HFFc6 (cell line): ENCODE data around the gene EXOC6B. TPM values are rescaled to one million over a fixed set of nuclear protein-coding genes. Genes with fewer than 3 reads are reported as not detected.
"Not testable (repeated sequence)": the region's sequence is repeated elsewhere in the genome, so short reads cannot be mapped to it uniquely, and the experiment has no call there.

ENCODE experiments used
- DNase-seq: peaks from one replicate; pipeline ENCODE4 v3.0.0-alpha.2; 2018
- H3K27ac Mint-ChIP-seq: 2 replicates; pipeline ENCODE4 v1.8.0; 2020; ENCODE audit warnings: mild to moderate bottlenecking, mixed read lengths
- H3K27me3 Mint-ChIP-seq: 2 replicates; pipeline ENCODE4 v1.8.0; 2021; ENCODE audit warnings: mild to moderate bottlenecking, moderate library complexity, mixed read lengths; ENCODE audit not compliant: insufficient read depth
- H3K36me3 Mint-ChIP-seq: 2 replicates; pipeline ENCODE4 v1.8.0; 2021; ENCODE audit warnings: low read depth, mixed read lengths
- H3K4me1 Mint-ChIP-seq: 2 replicates; pipeline ENCODE4 v1.8.0; 2020; ENCODE audit warnings: low read depth, mixed read lengths
- H3K4me3 Mint-ChIP-seq: 2 replicates; pipeline ENCODE4 v1.8.0; 2020; ENCODE audit warnings: mild to moderate bottlenecking, moderate library complexity, mixed read lengths
- H3K9me3 Mint-ChIP-seq: 2 replicates; pipeline ENCODE4 v1.8.0; 2020; ENCODE audit warnings: mild to moderate bottlenecking, mixed read lengths
- total RNA-seq, 6 experiments: library from RNA; stranded (reverse); fragmentation: NEBNext Ultra II Directional; extraction: Animal tissue kit (Norgen Biotek cat#: 25700); gene quantifications; 2 replicates in 1 of 6; 3 replicates in 5 of 6; pipeline ENCODE4 v1.2.3, GENCODE V29; 2021
- TF ChIP-seq, protein P1 (sequence below): fragments of 200-600 bp; sonication (generic); IDR thresholded peaks from 2 replicates; pipeline ENCODE4 v1.5.0; 2021; ENCODE audit warnings: antibody characterized with exemption, mild to moderate bottlenecking

EXOC6B gene
- total RNA-seq, 6 experiments from 2014 or later = 24.8 to 33.0 (median 27.4) TPM

GRCh38 chr2:72555943-72556342 is 269.9 kb downstream of the EXOC6B start:
- Mint-ChIP-seq H3K27ac (no peak overlapping the region), H3K4me1 (peaks cover 7% of the 10 kb centered on the region), H3K36me3 (peaks cover 11% of the 10 kb centered on the region), H3K27me3 (peaks cover 1% of the 10 kb centered on the region; the same call in 1 of the 2 replicates), H3K4me3 (no peak overlapping the region), H3K9me3 (no peaks in the 10 kb centered on the region; the same call in 1 of the 2 replicates)
- no peak for DNase-seq
- TF ChIP-seq, protein P1, sequence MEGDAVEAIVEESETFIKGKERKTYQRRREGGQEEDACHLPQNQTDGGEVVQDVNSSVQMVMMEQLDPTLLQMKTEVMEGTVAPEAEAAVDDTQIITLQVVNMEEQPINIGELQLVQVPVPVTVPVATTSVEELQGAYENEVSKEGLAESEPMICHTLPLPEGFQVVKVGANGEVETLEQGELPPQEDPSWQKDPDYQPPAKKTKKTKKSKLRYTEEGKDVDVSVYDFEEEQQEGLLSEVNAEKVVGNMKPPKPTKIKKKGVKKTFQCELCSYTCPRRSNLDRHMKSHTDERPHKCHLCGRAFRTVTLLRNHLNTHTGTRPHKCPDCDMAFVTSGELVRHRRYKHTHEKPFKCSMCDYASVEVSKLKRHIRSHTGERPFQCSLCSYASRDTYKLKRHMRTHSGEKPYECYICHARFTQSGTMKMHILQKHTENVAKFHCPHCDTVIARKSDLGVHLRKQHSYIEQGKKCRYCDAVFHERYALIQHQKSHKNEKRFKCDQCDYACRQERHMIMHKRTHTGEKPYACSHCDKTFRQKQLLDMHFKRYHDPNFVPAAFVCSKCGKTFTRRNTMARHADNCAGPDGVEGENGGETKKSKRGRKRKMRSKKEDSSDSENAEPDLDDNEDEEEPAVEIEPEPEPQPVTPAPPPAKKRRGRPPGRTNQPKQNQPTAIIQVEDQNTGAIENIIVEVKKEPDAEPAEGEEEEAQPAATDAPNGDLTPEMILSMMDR = no peak

DNA sequence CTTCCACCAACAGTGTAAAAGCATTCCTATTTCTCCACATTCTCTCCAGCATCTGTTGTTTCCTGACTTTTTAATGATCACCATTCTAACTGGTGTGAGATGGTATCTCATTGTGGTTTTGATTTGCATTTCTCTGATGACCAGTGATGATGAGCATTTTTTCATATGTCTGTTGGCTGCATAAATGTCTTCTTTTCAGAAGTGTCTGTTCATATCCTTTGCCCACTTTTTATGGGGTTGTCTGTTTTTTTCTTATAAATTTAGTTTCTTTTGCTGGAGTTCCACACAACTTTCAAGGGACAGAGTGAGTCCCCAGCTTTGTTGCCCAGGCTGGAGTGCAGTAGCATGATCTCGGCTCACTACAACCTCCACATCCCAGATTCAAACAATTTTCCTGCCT is 270.5 kb downstream of the EXOC6B start:
- peaks cover 11% of the 10 kb centered on the region for H3K36me3 Mint-ChIP-seq
- not testable (repeated sequence) for H3K4me3 Mint-ChIP-seq

DNA sequence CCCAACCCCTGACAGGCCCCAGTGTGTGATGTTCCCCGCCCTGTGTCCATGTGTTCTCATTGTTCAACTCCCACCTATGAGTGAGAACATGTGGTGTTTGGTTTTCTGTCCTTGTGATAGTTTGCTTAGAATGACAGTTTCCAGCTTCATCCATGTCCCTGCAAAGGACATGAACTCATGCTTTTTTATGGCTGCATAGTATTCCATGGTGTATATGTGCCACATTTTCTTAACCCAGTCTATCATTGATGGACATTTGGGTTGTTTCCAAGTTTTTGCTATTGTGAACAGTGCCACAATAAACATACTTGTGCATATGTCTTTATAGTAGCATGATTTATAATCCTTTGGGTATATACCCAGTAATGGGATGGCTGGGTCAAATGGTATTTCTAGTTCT is 270.9 kb downstream of the EXOC6B start:
- not testable (repeated sequence) for H3K27me3 Mint-ChIP-seq, H3K4me1 Mint-ChIP-seq
- H3K36me3 Mint-ChIP-seq = peaks cover 11% of the 10 kb centered on the region

More for the DNA sequence above, 270.5 kb downstream of the EXOC6B start:
- H3K9me3 Mint-ChIP-seq, H3K27ac Mint-ChIP-seq, H3K27me3 Mint-ChIP-seq, DNase-seq, H3K4me1 Mint-ChIP-seq: not testable (repeated sequence)

GRCh38 chr2:72554381-72554780 is 271.5 kb downstream of the EXOC6B start:
- Mint-ChIP-seq H3K27me3 (peaks cover 1% of the 10 kb centered on the region; the same call in 1 of the 2 replicates), H3K27ac (no peak overlapping the region), H3K4me3 (no peak overlapping the region), H3K4me1 (no peaks in the 10 kb centered on the region), H3K9me3 (no peaks in the 10 kb centered on the region; the same call in 1 of the 2 replicates), H3K36me3 (peaks cover 11% of the 10 kb centered on the region)
- no peak for DNase-seq
- TF ChIP-seq, protein P1 = no peak

More for the DNA sequence above, 270.9 kb downstream of the EXOC6B start:
- not testable (repeated sequence) for DNase-seq, H3K27ac Mint-ChIP-seq, H3K4me3 Mint-ChIP-seq, H3K9me3 Mint-ChIP-seq

DNA sequence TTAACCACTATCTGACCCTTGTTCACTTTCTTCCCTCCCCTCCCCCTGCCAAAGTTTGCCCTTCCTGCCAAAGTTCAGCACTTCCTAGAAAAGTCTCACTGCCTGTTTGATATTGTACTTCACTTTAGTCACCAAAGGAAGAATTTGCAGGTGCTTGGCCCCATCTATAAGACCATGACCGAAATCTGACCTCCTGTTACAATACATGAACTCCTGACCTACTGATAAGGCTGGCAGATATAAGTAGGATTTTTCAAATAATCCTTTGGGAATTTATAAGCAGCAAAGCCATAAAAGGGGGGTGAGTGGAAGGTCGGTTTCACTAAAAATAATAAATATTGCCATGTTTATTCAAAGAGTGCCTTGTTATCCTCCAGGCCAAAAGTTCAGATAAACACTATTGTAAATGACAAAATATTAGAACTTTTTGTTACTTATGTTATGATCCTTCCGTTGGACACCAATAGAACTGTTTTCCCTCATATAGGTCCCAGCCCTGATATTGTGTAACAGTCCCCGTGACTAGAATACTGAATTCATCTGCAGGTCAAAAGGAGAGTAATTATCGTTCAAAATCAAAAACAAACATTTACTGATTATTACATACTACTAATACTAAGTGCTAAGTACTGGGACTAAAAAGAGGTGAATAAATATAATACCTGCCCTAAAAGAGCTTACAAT is 277.6 kb downstream of the EXOC6B start:
- DNase-seq = no peak
- Mint-ChIP-seq H3K36me3 (no peaks in the 10 kb centered on the region), H3K27me3 (no peaks in the 10 kb centered on the region; the same call in 1 of the 2 replicates), H3K9me3 (no peaks in the 10 kb centered on the region), H3K4me3 (no peak overlapping the region), H3K4me1 (no peaks in the 10 kb centered on the region), H3K27ac (no peak overlapping the region)
- TF ChIP-seq, protein P1 = no peak

DNA sequence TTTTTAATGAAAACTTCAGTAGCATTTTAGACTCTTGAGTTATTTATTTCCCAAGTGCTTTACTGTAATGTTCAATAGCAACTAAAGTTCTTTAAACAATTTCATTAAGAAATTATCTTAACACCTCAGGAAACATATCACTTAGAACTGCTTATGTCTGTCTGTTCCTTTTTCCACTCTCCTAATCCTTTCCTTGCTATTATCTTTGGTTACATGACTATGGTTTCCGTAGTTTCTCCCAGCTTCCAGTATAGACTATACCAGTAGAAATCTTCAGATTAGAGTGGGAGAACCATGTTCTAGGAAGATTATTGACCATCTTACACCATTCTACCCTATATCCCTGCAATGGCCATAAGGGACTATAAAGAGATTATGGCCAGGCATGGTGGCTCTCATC is 280.0 kb downstream of the EXOC6B start:
- Mint-ChIP-seq H3K4me1 (no peaks in the 10 kb centered on the region), H3K36me3 (no peaks in the 10 kb centered on the region), H3K4me3 (no peak overlapping the region), H3K27me3 (no peaks in the 10 kb centered on the region; the same call in 1 of the 2 replicates), H3K27ac (no peak overlapping the region), H3K9me3 (no peaks in the 10 kb centered on the region)
- no peak for DNase-seq
- TF ChIP-seq, protein P1 = no peak
